ENCODE data around the gene VAMP2.

VAMP2 gene

DNA sequence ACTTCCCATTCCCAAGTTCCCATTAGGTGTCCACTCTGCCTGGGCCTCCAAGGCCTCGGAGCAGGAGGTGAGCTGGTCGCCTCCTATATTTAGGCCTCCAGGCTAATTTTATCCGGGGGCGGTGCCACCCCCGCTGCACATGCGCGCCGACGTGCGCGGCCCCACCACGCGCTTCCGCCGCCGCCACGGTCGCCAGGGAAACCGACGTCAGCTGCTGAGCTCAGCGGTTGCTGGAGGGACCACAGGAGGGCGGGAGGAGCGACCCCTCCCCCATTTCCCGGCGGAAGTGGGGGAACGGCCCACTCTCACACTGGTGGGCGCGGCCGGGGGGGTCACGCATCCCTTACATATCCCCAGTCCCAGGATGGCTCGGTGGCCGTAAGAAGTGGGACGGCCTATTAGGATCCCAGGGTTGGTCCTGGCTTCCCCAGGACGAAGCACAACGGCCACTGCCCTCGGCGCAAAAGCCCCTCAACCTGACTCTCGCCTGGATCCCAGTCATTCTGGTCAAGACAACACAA, 11.6 kb downstream of the VAMP2 start (continued):
- TF ChIP-seq, protein P1, sequence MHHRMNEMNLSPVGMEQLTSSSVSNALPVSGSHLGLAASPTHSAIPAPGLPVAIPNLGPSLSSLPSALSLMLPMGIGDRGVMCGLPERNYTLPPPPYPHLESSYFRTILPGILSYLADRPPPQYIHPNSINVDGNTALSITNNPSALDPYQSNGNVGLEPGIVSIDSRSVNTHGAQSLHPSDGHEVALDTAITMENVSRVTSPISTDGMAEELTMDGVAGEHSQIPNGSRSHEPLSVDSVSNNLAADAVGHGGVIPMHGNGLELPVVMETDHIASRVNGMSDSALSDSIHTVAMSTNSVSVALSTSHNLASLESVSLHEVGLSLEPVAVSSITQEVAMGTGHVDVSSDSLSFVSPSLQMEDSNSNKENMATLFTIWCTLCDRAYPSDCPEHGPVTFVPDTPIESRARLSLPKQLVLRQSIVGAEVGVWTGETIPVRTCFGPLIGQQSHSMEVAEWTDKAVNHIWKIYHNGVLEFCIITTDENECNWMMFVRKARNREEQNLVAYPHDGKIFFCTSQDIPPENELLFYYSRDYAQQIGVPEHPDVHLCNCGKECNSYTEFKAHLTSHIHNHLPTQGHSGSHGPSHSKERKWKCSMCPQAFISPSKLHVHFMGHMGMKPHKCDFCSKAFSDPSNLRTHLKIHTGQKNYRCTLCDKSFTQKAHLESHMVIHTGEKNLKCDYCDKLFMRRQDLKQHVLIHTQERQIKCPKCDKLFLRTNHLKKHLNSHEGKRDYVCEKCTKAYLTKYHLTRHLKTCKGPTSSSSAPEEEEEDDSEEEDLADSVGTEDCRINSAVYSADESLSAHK (tag by site-specific recombination; IDR thresholded peaks at IDR 0.05), result no peak
- no peak for TF ChIP-seq ZNF138 (tag by site-specific recombination; IDR thresholded peaks at IDR 0.05; ENCODE audit: borderline replicate concordance)
- peak; percentile 84 for TF ChIP-seq KLF9 (tag by site-specific recombination; IDR thresholded peaks at IDR 0.05; ENCODE audit: low read depth)
- peak; percentile 71; the same call in 1 of the 2 replicates for TF ChIP-seq ZFP69B (tag by site-specific recombination; IDR thresholded peaks at IDR 0.05)
- TF ChIP-seq ZNF324 (tag by site-specific recombination; IDR thresholded peaks at IDR 0.05), result 0 out of 2 replicates have a peak, but pooled peaks have one; percentile 42
- TF ChIP-seq ZNF843 (tag by site-specific recombination; IDR thresholded peaks at IDR 0.05), result peak; percentile 44; the same call in 1 of the 2 replicates
- TF ChIP-seq, protein P2, sequence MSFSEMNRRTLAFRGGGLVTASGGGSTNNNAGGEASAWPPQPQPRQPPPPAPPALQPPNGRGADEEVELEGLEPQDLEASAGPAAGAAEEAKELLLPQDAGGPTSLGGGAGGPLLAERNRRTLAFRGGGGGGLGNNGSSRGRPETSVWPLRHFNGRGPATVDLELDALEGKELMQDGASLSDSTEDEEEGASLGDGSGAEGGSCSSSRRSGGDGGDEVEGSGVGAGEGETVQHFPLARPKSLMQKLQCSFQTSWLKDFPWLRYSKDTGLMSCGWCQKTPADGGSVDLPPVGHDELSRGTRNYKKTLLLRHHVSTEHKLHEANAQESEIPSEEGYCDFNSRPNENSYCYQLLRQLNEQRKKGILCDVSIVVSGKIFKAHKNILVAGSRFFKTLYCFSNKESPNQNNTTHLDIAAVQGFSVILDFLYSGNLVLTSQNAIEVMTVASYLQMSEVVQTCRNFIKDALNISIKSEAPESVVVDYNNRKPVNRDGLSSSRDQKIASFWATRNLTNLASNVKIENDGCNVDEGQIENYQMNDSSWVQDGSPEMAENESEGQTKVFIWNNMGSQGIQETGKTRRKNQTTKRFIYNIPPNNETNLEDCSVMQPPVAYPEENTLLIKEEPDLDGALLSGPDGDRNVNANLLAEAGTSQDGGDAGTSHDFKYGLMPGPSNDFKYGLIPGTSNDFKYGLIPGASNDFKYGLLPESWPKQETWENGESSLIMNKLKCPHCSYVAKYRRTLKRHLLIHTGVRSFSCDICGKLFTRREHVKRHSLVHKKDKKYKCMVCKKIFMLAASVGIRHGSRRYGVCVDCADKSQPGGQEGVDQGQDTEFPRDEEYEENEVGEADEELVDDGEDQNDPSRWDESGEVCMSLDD (tag by site-specific recombination; IDR thresholded peaks at IDR 0.05), result peak; percentile 51
- TF ChIP-seq SP7 (tag by site-specific recombination; IDR thresholded peaks at IDR 0.05), result peak; percentile 44
- TF ChIP-seq ZNF366 (tag by site-specific recombination; conservative IDR thresholded peaks at IDR 0.05), result no peak
- TF ChIP-seq, protein P3, sequence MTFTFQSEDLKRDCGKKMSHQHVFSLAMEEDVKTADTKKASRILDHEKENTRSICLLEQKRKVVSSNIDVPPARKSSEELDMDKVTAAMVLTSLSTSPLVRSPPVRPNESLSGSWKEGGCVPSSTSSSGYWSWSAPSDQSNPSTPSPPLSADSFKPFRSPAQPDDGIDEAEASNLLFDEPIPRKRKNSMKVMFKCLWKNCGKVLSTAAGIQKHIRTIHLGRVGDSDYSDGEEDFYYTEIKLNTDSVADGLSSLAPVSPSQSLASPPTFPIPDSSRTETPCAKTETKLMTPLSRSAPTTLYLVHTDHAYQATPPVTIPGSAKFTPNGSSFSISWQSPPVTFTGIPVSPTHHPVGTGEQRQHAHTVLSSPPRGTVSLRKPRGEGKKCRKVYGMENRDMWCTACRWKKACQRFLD (tag by site-specific recombination; IDR thresholded peaks at IDR 0.05), result no peak
- TF ChIP-seq ZNF132 (tag by site-specific recombination; IDR thresholded peaks at IDR 0.05; ENCODE audit: borderline replicate concordance), result no peak
- TF ChIP-seq ZNF600 (tag by site-specific recombination; IDR thresholded peaks at IDR 0.05), result no peak
- TF ChIP-seq ZNF530 (tag by site-specific recombination; IDR thresholded peaks at IDR 0.05; ENCODE audit: low read depth), result no peak
- TF ChIP-seq ZFP3 (tag by site-specific recombination; IDR thresholded peaks at IDR 0.05; ENCODE audit: low read depth), result no peak
- no peak for TF ChIP-seq GLI4 (tag by site-specific recombination; IDR thresholded peaks at IDR 0.05)
- TF ChIP-seq ZBTB1 (tag by site-specific recombination; IDR thresholded peaks at IDR 0.05), result no peak
- no peak for TF ChIP-seq ZNF792 (tag by site-specific recombination; IDR thresholded peaks at IDR 0.05)
- TF ChIP-seq, protein P4, sequence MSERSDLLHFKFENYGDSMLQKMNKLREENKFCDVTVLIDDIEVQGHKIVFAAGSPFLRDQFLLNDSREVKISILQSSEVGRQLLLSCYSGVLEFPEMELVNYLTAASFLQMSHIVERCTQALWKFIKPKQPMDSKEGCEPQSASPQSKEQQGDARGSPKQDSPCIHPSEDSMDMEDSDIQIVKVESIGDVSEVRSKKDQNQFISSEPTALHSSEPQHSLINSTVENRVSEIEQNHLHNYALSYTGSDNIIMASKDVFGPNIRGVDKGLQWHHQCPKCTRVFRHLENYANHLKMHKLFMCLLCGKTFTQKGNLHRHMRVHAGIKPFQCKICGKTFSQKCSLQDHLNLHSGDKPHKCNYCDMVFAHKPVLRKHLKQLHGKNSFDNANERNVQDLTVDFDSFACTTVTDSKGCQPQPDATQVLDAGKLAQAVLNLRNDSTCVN (tag by site-specific recombination; optimal IDR thresholded peaks at IDR 0.05), result peak; percentile 80
- TF ChIP-seq OSR2 (tag by site-specific recombination; IDR thresholded peaks at IDR 0.05), result no peak
- TF ChIP-seq ZFHX2 (tag by site-specific recombination; conservative IDR thresholded peaks at IDR 0.05), result peak; percentile 93
- TF ChIP-seq, protein P5, sequence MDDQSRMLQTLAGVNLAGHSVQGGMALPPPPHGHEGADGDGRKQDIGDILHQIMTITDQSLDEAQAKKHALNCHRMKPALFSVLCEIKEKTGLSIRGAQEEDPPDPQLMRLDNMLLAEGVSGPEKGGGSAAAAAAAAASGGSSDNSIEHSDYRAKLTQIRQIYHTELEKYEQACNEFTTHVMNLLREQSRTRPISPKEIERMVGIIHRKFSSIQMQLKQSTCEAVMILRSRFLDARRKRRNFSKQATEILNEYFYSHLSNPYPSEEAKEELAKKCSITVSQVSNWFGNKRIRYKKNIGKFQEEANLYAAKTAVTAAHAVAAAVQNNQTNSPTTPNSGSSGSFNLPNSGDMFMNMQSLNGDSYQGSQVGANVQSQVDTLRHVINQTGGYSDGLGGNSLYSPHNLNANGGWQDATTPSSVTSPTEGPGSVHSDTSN (CRISPR knock-in tag; IDR thresholded peaks at IDR 0.05), result no peak

All from HEK293 (cell line).